Measurements from ENCODE around the gene OTOF. TPM values are rescaled to one million over a fixed set of nuclear protein-coding genes. Genes with fewer than 3 reads are reported as not detected.

OTOF gene
- total and polyA plus RNA-seq, 2 experiments from 2014 or later = 0.21 to 0.23 TPM

- TF ChIP-seq, protein P1, sequence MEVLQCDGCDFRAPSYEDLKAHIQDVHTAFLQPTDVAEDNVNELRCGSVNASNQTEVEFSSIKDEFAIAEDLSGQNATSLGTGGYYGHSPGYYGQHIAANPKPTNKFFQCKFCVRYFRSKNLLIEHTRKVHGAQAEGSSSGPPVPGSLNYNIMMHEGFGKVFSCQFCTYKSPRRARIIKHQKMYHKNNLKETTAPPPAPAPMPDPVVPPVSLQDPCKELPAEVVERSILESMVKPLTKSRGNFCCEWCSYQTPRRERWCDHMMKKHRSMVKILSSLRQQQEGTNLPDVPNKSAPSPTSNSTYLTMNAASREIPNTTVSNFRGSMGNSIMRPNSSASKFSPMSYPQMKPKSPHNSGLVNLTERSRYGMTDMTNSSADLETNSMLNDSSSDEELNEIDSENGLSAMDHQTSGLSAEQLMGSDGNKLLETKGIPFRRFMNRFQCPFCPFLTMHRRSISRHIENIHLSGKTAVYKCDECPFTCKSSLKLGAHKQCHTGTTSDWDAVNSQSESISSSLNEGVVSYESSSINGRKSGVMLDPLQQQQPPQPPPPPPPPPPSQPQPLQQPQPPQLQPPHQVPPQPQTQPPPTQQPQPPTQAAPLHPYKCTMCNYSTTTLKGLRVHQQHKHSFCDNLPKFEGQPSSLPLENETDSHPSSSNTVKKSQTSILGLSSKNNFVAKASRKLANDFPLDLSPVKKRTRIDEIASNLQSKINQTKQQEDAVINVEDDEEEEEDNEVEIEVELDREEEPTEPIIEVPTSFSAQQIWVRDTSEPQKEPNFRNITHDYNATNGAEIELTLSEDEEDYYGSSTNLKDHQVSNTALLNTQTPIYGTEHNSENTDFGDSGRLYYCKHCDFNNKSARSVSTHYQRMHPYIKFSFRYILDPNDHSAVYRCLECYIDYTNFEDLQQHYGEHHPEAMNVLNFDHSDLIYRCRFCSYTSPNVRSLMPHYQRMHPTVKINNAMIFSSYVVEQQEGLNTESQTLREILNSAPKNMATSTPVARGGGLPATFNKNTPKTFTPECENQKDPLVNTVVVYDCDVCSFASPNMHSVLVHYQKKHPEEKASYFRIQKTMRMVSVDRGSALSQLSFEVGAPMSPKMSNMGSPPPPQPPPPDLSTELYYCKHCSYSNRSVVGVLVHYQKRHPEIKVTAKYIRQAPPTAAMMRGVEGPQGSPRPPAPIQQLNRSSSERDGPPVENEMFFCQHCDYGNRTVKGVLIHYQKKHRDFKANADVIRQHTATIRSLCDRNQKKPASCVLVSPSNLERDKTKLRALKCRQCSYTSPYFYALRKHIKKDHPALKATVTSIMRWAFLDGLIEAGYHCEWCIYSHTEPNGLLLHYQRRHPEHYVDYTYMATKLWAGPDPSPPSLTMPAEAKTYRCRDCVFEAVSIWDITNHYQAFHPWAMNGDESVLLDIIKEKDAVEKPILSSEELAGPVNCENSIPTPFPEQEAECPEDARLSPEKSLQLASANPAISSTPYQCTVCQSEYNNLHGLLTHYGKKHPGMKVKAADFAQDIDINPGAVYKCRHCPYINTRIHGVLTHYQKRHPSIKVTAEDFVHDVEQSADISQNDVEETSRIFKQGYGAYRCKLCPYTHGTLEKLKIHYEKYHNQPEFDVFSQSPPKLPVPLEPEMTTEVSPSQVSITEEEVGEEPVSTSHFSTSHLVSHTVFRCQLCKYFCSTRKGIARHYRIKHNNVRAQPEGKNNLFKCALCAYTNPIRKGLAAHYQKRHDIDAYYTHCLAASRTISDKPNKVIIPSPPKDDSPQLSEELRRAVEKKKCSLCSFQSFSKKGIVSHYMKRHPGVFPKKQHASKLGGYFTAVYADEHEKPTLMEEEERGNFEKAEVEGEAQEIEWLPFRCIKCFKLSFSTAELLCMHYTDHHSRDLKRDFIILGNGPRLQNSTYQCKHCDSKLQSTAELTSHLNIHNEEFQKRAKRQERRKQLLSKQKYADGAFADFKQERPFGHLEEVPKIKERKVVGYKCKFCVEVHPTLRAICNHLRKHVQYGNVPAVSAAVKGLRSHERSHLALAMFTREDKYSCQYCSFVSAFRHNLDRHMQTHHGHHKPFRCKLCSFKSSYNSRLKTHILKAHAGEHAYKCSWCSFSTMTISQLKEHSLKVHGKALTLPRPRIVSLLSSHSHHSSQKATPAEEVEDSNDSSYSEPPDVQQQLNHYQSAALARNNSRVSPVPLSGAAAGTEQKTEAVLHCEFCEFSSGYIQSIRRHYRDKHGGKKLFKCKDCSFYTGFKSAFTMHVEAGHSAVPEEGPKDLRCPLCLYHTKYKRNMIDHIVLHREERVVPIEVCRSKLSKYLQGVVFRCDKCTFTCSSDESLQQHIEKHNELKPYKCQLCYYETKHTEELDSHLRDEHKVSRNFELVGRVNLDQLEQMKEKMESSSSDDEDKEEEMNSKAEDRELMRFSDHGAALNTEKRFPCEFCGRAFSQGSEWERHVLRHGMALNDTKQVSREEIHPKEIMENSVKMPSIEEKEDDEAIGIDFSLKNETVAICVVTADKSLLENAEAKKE (CRISPR knock-in tag; IDR thresholded peaks at IDR 0.05) = no peak
- no peak for TF ChIP-seq ETS1 (IDR thresholded peaks at IDR 0.05)
- TF ChIP-seq NANOG (IDR thresholded peaks at IDR 0.05; ENCODE audit: borderline replicate concordance) = no peak
- no peak for TF ChIP-seq EZH2 (IDR thresholded peaks at IDR 0.05; ENCODE audit: low read depth, unreplicated experiment)
- no peak for TF ChIP-seq ZNF331 (CRISPR knock-in tag; IDR thresholded peaks at IDR 0.05; ENCODE audit: low read depth)
Observed at GRCh38 chr2:26520148-26520449, 42.2 kb upstream of the OTOF start (continued).

- DNase-seq (ENCODE audit: low spot score) (no peak), ATAC-seq (no peak)
- Mint-ChIP-seq H3K4me1 (no peaks in the 10 kb centered on the region), H3K27ac (no peak overlapping the region), H3K36me3 (ENCODE audit: low read depth) (no peaks in the 10 kb centered on the region), H3K9me3 (no peaks in the 10 kb centered on the region), H3K4me3 (no peak overlapping the region), H3K27me3 (ENCODE audit: insufficient read depth, low read depth, poor library complexity) (peaks cover 6% of the 10 kb centered on the region)
- Histone ChIP-seq H3K27me3 (ENCODE audit: insufficient read depth) (no peaks in the 10 kb centered on the region), H2AFZ (no peak overlapping the region), H4K20me1 (replicated peaks; ENCODE audit: insufficient read depth) (no peaks in the 10 kb centered on the region), H3K79me2 (replicated peaks; ENCODE audit: insufficient read depth) (no peaks in the 10 kb centered on the region), H3K36me3 (ENCODE audit: insufficient read depth) (no peaks in the 10 kb centered on the region), H3K27ac (ENCODE audit: low read depth) (no peak overlapping the region), H3K4me3 (no peak overlapping the region), H3K9me2 (ENCODE audit: insufficient read depth) (0 out of 2 replicates have a peak, but pooled peaks cover 5% of the 10 kb centered on the region), H3K4me1 (ENCODE audit: insufficient read depth) (no peaks in the 10 kb centered on the region), H3K4me2 (no peak overlapping the region), H3F3A (replicated peaks; ENCODE audit: low read depth) (no peaks in the 10 kb centered on the region)
- TF ChIP-seq JUNB (IDR thresholded peaks at IDR 0.05; ENCODE audit: unreplicated experiment) (no peak), EZH2 (IDR thresholded peaks at IDR 0.05; ENCODE audit: low read depth, unreplicated experiment) (no peak), STAT1 (IDR thresholded peaks at IDR 0.05; ENCODE audit: unreplicated experiment) (no peak), EZH2phosphoT487 (IDR thresholded peaks at IDR 0.05; ENCODE audit: unreplicated experiment) (no peak), NANOG (IDR thresholded peaks at IDR 0.05; ENCODE audit: borderline replicate concordance) (no peak)
- TF ChIP-seq, protein P1 (CRISPR knock-in tag; IDR thresholded peaks at IDR 0.05) = no peak
Observed at GRCh38 chr2:26519396-26520147, 41.6 kb upstream of the OTOF start.

Data from GM23338 (cell line).